GM08714 (cell line): Measurements from ENCODE around the gene PTGS2.

Experiments
- H3K4me3 ChIP-seq: fragments of 200-500 bp; sonication (Bioruptor generic); 2 replicates; pipeline ENCODE4 v1.5.1; 2014; ENCODE audit warnings: mild to moderate bottlenecking, low read length, inconsistent platforms
- ZNF274 ChIP-seq: IDR thresholded peaks from 2 replicates; pipeline ENCODE4 v1.6.1; 2012; ENCODE audit warnings: mild to moderate bottlenecking, low read depth, low read length

Gene PTGS2

GRCh38 chr1:186680245-186681061 lies at the start of gene PTGS2:
TSS of gene PTGS2 (minus strand) at chr1:186680423. CDS start at chr1:186680290, 133 bp downstream.
- peak within 1 kb of the TSS; percentile 70 for H3K4me3 ChIP-seq
- TF ChIP-seq ZNF274: no peak

DNA sequence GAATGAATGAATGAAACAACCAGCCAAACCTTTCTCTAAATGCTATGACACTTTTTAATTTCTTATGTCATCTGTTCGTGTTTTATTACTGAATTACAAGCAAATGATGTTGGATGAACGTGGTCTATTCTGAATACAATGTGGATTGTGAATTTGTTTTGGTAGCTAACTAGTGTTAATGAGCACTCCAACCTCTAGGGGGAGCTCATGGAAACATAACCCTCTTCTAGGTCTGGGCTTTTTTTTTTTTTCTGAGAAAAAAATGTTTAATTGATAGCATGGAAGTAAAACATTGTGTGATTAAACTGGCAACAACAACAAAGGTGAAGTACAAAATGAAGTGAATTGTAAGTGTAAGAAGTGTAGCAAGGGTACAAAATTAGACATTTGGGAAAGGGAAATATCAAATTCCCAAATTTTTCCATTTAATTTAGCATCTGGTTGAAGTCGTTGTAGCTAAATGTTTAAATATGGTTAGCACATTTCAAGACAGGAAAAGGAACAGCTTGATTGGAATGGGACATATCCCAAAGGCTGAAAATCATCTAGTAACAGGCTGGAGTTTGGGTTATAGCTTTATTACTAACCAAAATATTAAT lies 42.6 kb upstream of the PTGS2 start:
- no peak for TF ChIP-seq ZNF274
- no peak overlapping the region for H3K4me3 ChIP-seq

DNA sequence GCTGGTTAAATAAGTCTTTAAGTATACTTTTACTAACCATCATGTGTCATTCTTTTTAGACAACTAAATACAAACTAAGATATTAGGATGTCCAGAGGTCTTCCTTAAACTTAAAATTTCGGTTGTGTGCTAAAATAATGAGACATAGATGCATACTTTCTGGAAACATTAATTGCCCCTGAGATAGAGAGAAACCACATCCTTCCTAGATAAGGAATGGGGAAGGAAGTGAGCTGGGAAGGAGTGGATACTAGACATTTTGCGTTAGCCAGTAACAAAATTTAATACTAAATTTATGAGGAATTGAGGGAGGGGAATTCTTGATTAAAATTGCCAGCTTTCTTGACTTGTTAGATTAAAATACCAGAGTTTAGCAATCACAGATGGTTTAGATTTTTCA lies 37.1 kb upstream of the PTGS2 start:
- TF ChIP-seq ZNF274: no peak
- H3K4me3 ChIP-seq: no peak overlapping the region

GRCh38 chr1:186715887-186716809 lies 35.9 kb upstream of the PTGS2 start:
- H3K4me3 ChIP-seq: no peak overlapping the region
- no peak for TF ChIP-seq ZNF274

- TF ChIP-seq ZNF274: no peak
- no peak overlapping the region for H3K4me3 ChIP-seq
Observed at GRCh38 chr1:186710696-186711095, 30.5 kb upstream of the PTGS2 start.

DNA sequence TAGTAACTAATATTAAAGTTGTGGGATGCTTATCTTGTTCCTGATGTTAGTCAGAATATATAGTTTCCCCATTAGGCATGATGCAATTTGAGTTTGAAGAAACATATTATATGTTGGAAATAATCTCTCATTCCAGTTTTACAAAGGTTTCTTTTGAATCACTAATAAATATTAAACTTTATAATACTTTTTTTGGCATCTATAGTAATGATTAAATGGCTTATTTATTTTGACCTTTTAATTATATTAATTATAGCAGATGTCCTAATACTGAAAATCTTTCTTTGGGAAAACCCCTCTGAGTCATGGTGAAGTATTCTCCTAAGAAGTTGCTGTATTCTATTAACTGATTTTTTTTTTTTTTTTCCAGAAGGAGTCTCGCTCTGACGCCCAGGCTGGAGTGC lies 28.5 kb upstream of the PTGS2 start:
- no peak overlapping the region for H3K4me3 ChIP-seq
- TF ChIP-seq ZNF274: no peak

DNA sequence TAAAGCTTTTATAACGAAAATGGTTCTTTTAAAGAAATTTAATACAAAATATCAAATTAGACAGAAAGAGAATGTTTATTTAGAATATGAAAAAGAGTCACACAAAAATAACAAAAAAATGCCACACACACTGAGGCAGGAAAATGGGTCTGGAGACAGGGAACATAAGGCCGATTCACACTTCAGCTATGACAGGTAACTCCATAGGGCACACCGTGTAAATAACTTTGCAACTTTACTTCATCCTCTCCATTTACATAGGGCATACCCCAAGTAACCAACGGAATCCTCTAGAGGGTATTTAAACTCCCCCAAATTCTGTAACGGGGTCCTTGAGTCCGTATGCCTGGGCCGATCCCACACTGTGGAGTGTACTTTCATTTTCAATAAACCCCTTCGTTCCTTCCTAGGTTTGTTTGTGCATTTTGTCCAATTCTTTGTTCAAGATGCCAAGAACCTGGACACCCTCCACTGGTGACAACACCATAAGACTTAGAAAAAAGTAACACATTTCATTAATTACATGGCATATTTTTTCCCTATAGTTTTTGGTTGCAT lies 23.1 kb upstream of the PTGS2 start:
- no peak overlapping the region for H3K4me3 ChIP-seq
- no peak for TF ChIP-seq ZNF274

- H3K4me3 ChIP-seq: no peak overlapping the region
- TF ChIP-seq ZNF274: no peak
Observed at GRCh38 chr1:186700722-186701121, 20.5 kb upstream of the PTGS2 start.

GRCh38 chr1:186699519-186699918 lies 19.3 kb upstream of the PTGS2 start:
- TF ChIP-seq ZNF274: no peak
- no peak overlapping the region for H3K4me3 ChIP-seq

- no peak for TF ChIP-seq ZNF274
Observed at GRCh38 chr1:186689907-186690306, 9.7 kb upstream of the PTGS2 start.

GRCh38 chr1:186689376-186689775 lies 9.2 kb upstream of the PTGS2 start:
- no peak overlapping the region for H3K4me3 ChIP-seq
- no peak for TF ChIP-seq ZNF274

More at GRCh38 chr1:186689907-186690306, 9.7 kb upstream of the PTGS2 start:
- H3K4me3 ChIP-seq: no peak overlapping the region

DNA sequence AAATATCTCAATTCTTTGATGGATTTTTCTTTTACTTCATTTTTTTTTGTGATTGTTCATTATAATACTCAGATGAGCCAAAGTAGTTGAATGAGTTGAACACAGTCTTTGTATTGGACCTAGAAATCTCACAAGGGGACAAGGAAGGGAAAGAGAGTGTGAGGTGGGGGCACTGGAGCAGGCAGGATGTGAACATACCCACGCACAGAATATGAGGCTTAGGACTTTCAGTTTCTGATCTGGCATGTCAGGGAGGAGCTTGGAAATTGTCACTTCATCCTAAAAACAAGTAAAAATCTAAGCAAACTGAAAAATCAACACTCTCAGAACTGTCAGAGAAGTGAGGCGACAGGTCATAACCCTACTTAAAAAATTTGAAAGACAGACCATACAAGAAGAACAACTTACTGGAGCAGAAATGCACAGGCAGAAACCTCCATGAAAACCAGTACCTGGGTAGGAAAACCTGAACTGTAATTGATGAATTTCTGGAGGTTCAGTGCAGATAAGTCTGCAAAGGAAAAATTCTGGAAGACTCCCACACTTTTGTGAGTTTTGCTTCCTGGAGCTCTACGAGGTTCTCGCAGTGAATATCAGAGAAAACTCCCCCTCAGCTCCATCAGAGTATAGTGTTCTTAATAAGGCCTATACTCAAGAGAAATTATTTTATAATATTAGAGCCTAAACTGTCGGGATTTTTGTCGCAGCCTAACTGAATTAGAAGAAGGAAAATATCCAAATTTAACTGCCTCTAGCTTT lies 3.6 kb upstream of the PTGS2 start:
- TF ChIP-seq ZNF274: no peak

GRCh38 chr1:186682736-186683135 lies 2.5 kb upstream of the PTGS2 start:
- no peak for TF ChIP-seq ZNF274
- H3K4me3 ChIP-seq: no peak overlapping the region

More for the DNA sequence above, 3.6 kb upstream of the PTGS2 start:
- H3K4me3 ChIP-seq: no peak overlapping the region
